Mesenteric fat pad (tissue), 1 donor: ENCODE measurements around the gene MLXIPL. TPM values are rescaled to one million over a fixed set of nuclear protein-coding genes. Genes with fewer than 3 reads are reported as not detected.
A peak's percentile ranks its signal among the peaks of the same experiment; 100 is the strongest.
"Not testable (repeated sequence)": the region's sequence is repeated elsewhere in the genome, so short reads cannot be mapped to it uniquely, and the experiment has no call there.

ENCODE experiments used
- DNase-seq: peaks from one replicate; pipeline ENCODE4 v3.0.0-alpha.2; 2020; ENCODE audit warnings: low spot score
- long read RNA-seq: library from polyadenylated mRNA; unstranded; transcript quantifications from one replicate; pipeline ENCODE4 v2.0.0, GENCODE V29; 2020
- total RNA-seq: library from RNA; stranded (reverse); fragmentation: NEBNext Ultra II Directional; extraction: Animal tissue kit (Norgen Biotek cat#: 25700); gene quantifications from one replicate; pipeline ENCODE4 v1.2.1, GENCODE V29; 2021
- donor health status: DM: yes; HTN: yes; CAD: no.

The MLXIPL gene
- 91.5 TPM for total RNA-seq
- long read RNA-seq, partial matches to known transcripts, result 66 of 99 reads
- long read RNA-seq, other reads (novel, unspliced or antisense), result 33 of 99 reads

- peak; percentile 92 for DNase-seq
These were observed at the start of gene MLXIPL for GRCh38 chr7:73623798-73624668. Gene MLXIPL (minus strand): TSS chr7:73624522. CDS start chr7:73624492, 30 bp downstream.

GRCh38 chr7:73671857-73672445 lies 47.6 kb upstream of the MLXIPL start:
- DNase-seq, result no peak

- no peak for DNase-seq
These were observed 47.0 kb upstream of the MLXIPL start for GRCh38 chr7:73671322-73671661.

- DNase-seq, result no peak
These were observed 45.6 kb upstream of the MLXIPL start for GRCh38 chr7:73669858-73670385.

GRCh38 chr7:73669288-73669701 lies 45.0 kb upstream of the MLXIPL start:
- DNase-seq, result no peak

- DNase-seq, result no peak
These were observed 44.5 kb upstream of the MLXIPL start for GRCh38 chr7:73668886-73669230.

- DNase-seq, result no peak
These were observed 44.0 kb upstream of the MLXIPL start for GRCh38 chr7:73668103-73668885.

GRCh38 chr7:73667344-73668102 lies 43.2 kb upstream of the MLXIPL start, which contains the start of gene VPS37D:
Gene VPS37D (plus strand): TSS chr7:73667831. CDS start chr7:73667959, 128 bp downstream.
- DNase-seq, result peak; percentile 97

- no peak for DNase-seq
These were observed 38.7 kb upstream of the MLXIPL start for GRCh38 chr7:73663033-73663432.

- DNase-seq, result not testable (repeated sequence)
These were observed 36.3 kb upstream of the MLXIPL start for GRCh38 chr7:73660594-73660993.

GRCh38 chr7:73659983-73660382 lies 35.7 kb upstream of the MLXIPL start:
- DNase-seq, result no peak

GRCh38 chr7:73655309-73655708 lies 31.0 kb upstream of the MLXIPL start:
- not testable (repeated sequence) for DNase-seq

- DNase-seq, result no peak
These were observed 28.2 kb upstream of the MLXIPL start for GRCh38 chr7:73652541-73652949.

GRCh38 chr7:73650524-73650923 lies 26.2 kb upstream of the MLXIPL start:
- no peak for DNase-seq

GRCh38 chr7:73649576-73649975 lies 25.3 kb upstream of the MLXIPL start:
- no peak for DNase-seq

- no peak for DNase-seq
These were observed 24.4 kb upstream of the MLXIPL start for GRCh38 chr7:73648593-73649332.

- no peak for DNase-seq
These were observed 23.6 kb upstream of the MLXIPL start for GRCh38 chr7:73647725-73648592.

GRCh38 chr7:73646785-73647724 lies 22.7 kb upstream of the MLXIPL start:
- DNase-seq, result no peak
